GM12878 (cell line): ENCODE results near the gene AAMP. TPM values are rescaled to one million over a fixed set of nuclear protein-coding genes. Genes with fewer than 3 reads are reported as not detected.

Source experiments
- ATAC-seq: fragments of 200-7000 bp; cut with Tn5 transposase; 3 replicates; pipeline ENCODE4 v1.9.1; 2020; ENCODE audit warnings: mild to moderate bottlenecking, moderate library complexity
- BruUV-seq: library from RNA; stranded (reverse); fragments of 400-500 nt; replicated peaks from 2 replicates; lab custom pipeline; 2021; lab: Mats Ljungman, UMichigan
- CTCF ChIA-PET: fragments of 300-600 bp; sonication (Branson Sonifier 250); formaldehyde crosslinking; extraction: SDS; loops from one replicate; lab custom pipeline; 2021; ENCODE audit warnings: inconsistent platforms; lab: Yijun Ruan, JAX
- POLR2A ChIA-PET: fragments of 350-600 bp; formaldehyde crosslinking; extraction: SDS; loops from one replicate; lab custom pipeline; 2021; ENCODE audit warnings: inconsistent platforms; lab: Charles Lee
- RAD21 ChIA-PET: fragments of 300-600 bp; sonication (Branson Sonifier 250); formaldehyde crosslinking; loops from one replicate; lab custom pipeline; 2023; ENCODE audit warnings: antibody characterized with exemption; ENCODE audit not compliant: unreplicated experiment; lab: Charles Lee
- SMC1A ChIA-PET: fragments of 300-600 bp; sonication (Branson Sonifier 250); formaldehyde crosslinking; loops from one replicate; lab custom pipeline; 2023; ENCODE audit not compliant: unreplicated experiment, uncharacterized antibody; lab: Charles Lee
- DNase-seq: peaks from one replicate; pipeline ENCODE4 v3.0.0-alpha.2; 2011; ENCODE audit warnings: low read depth, low spot score
- FAIRE-seq: peaks from 3 replicates; lab custom pipeline; 2011; peaks lifted over from hg19 to GRCh38; lab: Jason Lieb, UNC
- H2AFZ ChIP-seq: 2 replicates; pipeline ENCODE4 v1.6.0; 2011; ENCODE audit warnings: low read depth, low read length, control low read depth; ENCODE audit not compliant: control insufficient read depth
- H3K27ac ChIP-seq: 2 replicates; pipeline ENCODE4 v1.5.1; 2011; ENCODE audit warnings: control low read depth; ENCODE audit not compliant: control insufficient read depth, insufficient read depth
- H3K27me3 ChIP-seq, 2 experiments: replicated peaks in 1 of 2; 2 replicates each; pipeline versions ENCODE4 v1.6.0 to v1.6.1; 2011; ENCODE audit warnings: low read length in 1 of 2; ENCODE audit not compliant: control insufficient read depth in 2 of 2, insufficient read depth in 2 of 2
- H3K36me3 ChIP-seq, 2 experiments: 2 replicates each; pipeline ENCODE4 v1.5.1; 2011; ENCODE audit warnings: low read length in 1 of 2; ENCODE audit not compliant: control insufficient read depth in 2 of 2, insufficient read depth in 2 of 2
- H3K4me1 ChIP-seq: 2 replicates; pipeline ENCODE4 v1.6.1; 2011; ENCODE audit warnings: mild to moderate bottlenecking, low read length, moderate library complexity, mixed read lengths; ENCODE audit not compliant: control insufficient read depth, insufficient read depth
- H3K4me2 ChIP-seq: 2 replicates; pipeline ENCODE4 v1.6.0; 2011; ENCODE audit warnings: control low read depth; ENCODE audit not compliant: control insufficient read depth, insufficient read depth
- H3K4me3 ChIP-seq: fragments of 200-600 bp; sonication (generic); 2 replicates; pipeline ENCODE4 v1.5.1; 2016
- H3K79me2 ChIP-seq: 2 replicates; pipeline ENCODE4 v1.6.0; 2011; ENCODE audit warnings: low read length; ENCODE audit not compliant: control insufficient read depth, insufficient read depth
- H3K9ac ChIP-seq: 2 replicates; pipeline ENCODE4 v1.8.0; 2011; ENCODE audit warnings: low read length, control low read depth, mixed read lengths; ENCODE audit not compliant: control insufficient read depth, insufficient read depth
- H3K9me3 ChIP-seq: replicated peaks from 3 replicates; pipeline ENCODE4 v1.5.1; 2011; ENCODE audit warnings: mild to moderate bottlenecking, low read length; ENCODE audit not compliant: control insufficient read depth, insufficient read depth
- H4K20me1 ChIP-seq: 2 replicates; pipeline ENCODE4 v1.6.0; 2011; ENCODE audit not compliant: control insufficient read depth, insufficient read depth
- ATF2 ChIP-seq: IDR thresholded peaks from 2 replicates; pipeline ENCODE4 v1.6.1; 2012; ENCODE audit warnings: low read length, inconsistent platforms
- CBX5 ChIP-seq: sonication (generic); IDR thresholded peaks from 2 replicates; pipeline ENCODE4 v1.6.1; 2016; ENCODE audit warnings: low read depth, moderate library complexity, mild to moderate bottlenecking, inconsistent platforms
- CREB1 ChIP-seq: IDR thresholded peaks from 2 replicates; pipeline ENCODE4 v1.6.1; 2012; ENCODE audit warnings: low read depth, mild to moderate bottlenecking, inconsistent platforms
- EZH2 ChIP-seq: IDR thresholded peaks from 2 replicates; pipeline ENCODE4 v1.6.1; 2012; ENCODE audit warnings: low read depth, mild to moderate bottlenecking, control low read depth, inconsistent platforms, low read length, borderline replicate concordance; ENCODE audit not compliant: control insufficient read depth
- HCFC1 ChIP-seq: fragments of 150-350 bp; IDR thresholded peaks from 2 replicates; pipeline ENCODE4 v1.6.1; 2014; ENCODE audit warnings: low read length
- KLF5 ChIP-seq: fragments of 450-650 bp; IDR thresholded peaks from 2 replicates; pipeline ENCODE4 v1.6.1; 2014; ENCODE audit warnings: mild to moderate bottlenecking; ENCODE audit not compliant: partially characterized antibody
- NFYA ChIP-seq: IDR thresholded peaks from 2 replicates; pipeline ENCODE4 v1.6.1; 2011; ENCODE audit warnings: low read depth, mild to moderate bottlenecking, low read length, improper control_type of control experiment, borderline replicate concordance
- NR2C2 ChIP-seq: IDR thresholded peaks from 2 replicates; pipeline ENCODE4 v1.6.1; 2011; ENCODE audit warnings: borderline replicate concordance, low read depth; ENCODE audit not compliant: control insufficient read depth, insufficient read length
- RAD51 ChIP-seq: fragments of 450-650 bp; IDR thresholded peaks from 2 replicates; pipeline ENCODE4 v1.6.1; 2016; ENCODE audit warnings: moderate library complexity, mild to moderate bottlenecking, inconsistent platforms
- RELB ChIP-seq: fragments of 450-650 bp; IDR thresholded peaks from 2 replicates; pipeline ENCODE4 v1.6.1; 2017; ENCODE audit warnings: low read depth, mild to moderate bottlenecking, moderate library complexity
- USF1 ChIP-seq: IDR thresholded peaks from 2 replicates; pipeline ENCODE4 v1.6.1; 2011; ENCODE audit warnings: borderline replicate concordance, low read depth, mild to moderate bottlenecking, moderate library complexity, mixed read lengths, low read length; ENCODE audit not compliant: insufficient read depth; ENCODE audit errors: extremely low read length
- WGBS: methylation state at CpG from one replicate; pipeline ENCODE4 v1.1.6; 2016; ENCODE audit warnings: low lambda C conversion rate; ENCODE audit not compliant: insufficient replicate concordance, insufficient coverage; ENCODE audit errors: missing lambda C conversion rate; 5-methylcytosine and 5-hydroxymethylcytosine counted together
- in situ Hi-C: fragments of 300-500 bp; cut with MboI; formaldehyde crosslinking; loops from 9 replicates; pipeline ENCODE4 v1.14.3; 2018; ENCODE audit warnings: mixed read lengths
- intact Hi-C: fragments of 100-400 bp; cut with micrococcal nuclease; formaldehyde crosslinking; loops from one replicate; pipeline ENCODE4 v1.14.2; 2022; ENCODE audit not compliant: unreplicated experiment
- polyA plus RNA-seq, 11 experiments: library from polyadenylated mRNA; depleted of rRNA in 4 of 11; unstranded in 6 of 11; stranded (reverse) in 5 of 11; fragments of >200 nt; fragmentation: Nextera tagmentation in 4 of 11; fragmentation: Illumina TruSeq in 1 of 11; extraction: Ambion mirVana in 4 of 11; extraction: Trizol in 1 of 11; gene quantifications; 1 replicate in 1 of 11; 2 replicates in 10 of 11; pipeline versions ENCODE4 v1.2.1 to v1.2.3, GENCODE V29; 2011 to 2016; ENCODE audit warnings: inconsistent platforms in 2 of 11, missing spikeins in 2 of 11, low read depth in 1 of 11
- total RNA-seq, 4 experiments: library from RNA; depleted of rRNA in 3 of 4; stranded (reverse); fragments of >200 nt in 3 of 4; fragmentation: Illumina TruSeq in 1 of 4; extraction: Trizol in 1 of 4; gene quantifications; 2 replicates each; pipeline versions ENCODE4 v1.2.1 to v1.2.3, GENCODE V29; 2013 to 2021

The AAMP gene
- total and polyA plus RNA-seq, 10 of the 15 experiments (the other 5 are each of a cell fraction or from before 2014, with no cell fraction given) = 4.4 to 140 (median 81.9) TPM

GRCh38 chr2:218280260-218280870 is 10.4 kb upstream of the AAMP start:
- RAD21 ChIA-PET = no interaction called here
- SMC1A ChIA-PET = interaction anchor here (0.7 kb wide), 1 partner anchor 98 kb away, joined by 3 read pairs; no protein-coding TSS in a partner anchor
- in situ Hi-C loops = loop anchor here (25.0 kb wide), 1 partner anchor 107 kb away; the partner anchor contains the start of genes CTDSP1 and SLC11A1
- Histone ChIP-seq H4K20me1 (no peaks in the 10 kb centered on the region), H3K27ac (no peak overlapping the region), H3K4me2 (no peak overlapping the region), H3K9me3 (no peaks in the 10 kb centered on the region), H3K36me3 (peaks cover 14 to 25% of the 10 kb centered on the region in 2 experiments), H3K4me3 (no peak overlapping the region), H3K79me2 (peaks cover 11% of the 10 kb centered on the region), H2AFZ (no peak overlapping the region), H3K27me3 (no peaks in the 10 kb centered on the region), H3K4me1 (peaks cover 14% of the 10 kb centered on the region), H3K9ac (no peak overlapping the region)
- WGBS = 94% methylated on average over 13 of the region's 14 CpGs
- TF ChIP-seq KLF5 (no peak), CBX5 (no peak), EZH2 (no peak), USF1 (no peak), NR2C2 (no peak), HCFC1 (no peak), ATF2 (no peak), RAD51 (no peak), NFYA (no peak), CREB1 (no peak), RELB (no peak)
- CTCF ChIA-PET = no interaction called here
- ATAC-seq = no peak
- DNase-seq = no peak
- no TSS peak for BruUV-seq
- POLR2A ChIA-PET = no interaction called here
- intact Hi-C loops = no loop called here
- FAIRE-seq = no peak
